ENCODE measurements around the gene AQR.
"Not testable (repeated sequence)": the region's sequence is repeated elsewhere in the genome, so short reads cannot be mapped to it uniquely, and the experiment has no call there.

AQR gene

GRCh38 chr15:34841262-34841725, 128.2 kb downstream of the AQR start:
- 0 out of 2 replicates have a peak, but pooled peaks cover 2% of the 10 kb centered on the region for H3K4me1 ChIP-seq (ENCODE audit: insufficient read depth, low read length)
- H3K9ac ChIP-seq (ENCODE audit: low read depth, low read length): no peak overlapping the region
- H3K9me3 ChIP-seq (ENCODE audit: insufficient read depth, low read depth, low read length): no peaks in the 10 kb centered on the region
- no peak overlapping the region for H3K27ac ChIP-seq (ENCODE audit: low read length)
- no peaks in the 10 kb centered on the region for H3K27me3 ChIP-seq (ENCODE audit: insufficient read depth, low read length)
- no peak overlapping the region for H3K4me3 ChIP-seq (ENCODE audit: low read length)
- H3K36me3 ChIP-seq (ENCODE audit: insufficient read depth, low read depth, low read length): no peaks in the 10 kb centered on the region

- Histone ChIP-seq H3K27me3 (ENCODE audit: insufficient read depth, low read length) (no peaks in the 10 kb centered on the region), H3K9ac (ENCODE audit: low read depth, low read length) (no peak overlapping the region), H3K27ac (ENCODE audit: low read length) (no peak overlapping the region), H3K36me3 (ENCODE audit: insufficient read depth, low read depth, low read length) (no peaks in the 10 kb centered on the region), H3K9me3 (ENCODE audit: insufficient read depth, low read depth, low read length) (no peaks in the 10 kb centered on the region), H3K4me1 (ENCODE audit: insufficient read depth, low read length) (0 out of 2 replicates have a peak, but pooled peaks cover 2% of the 10 kb centered on the region), H3K4me3 (ENCODE audit: low read length) (no peak overlapping the region)
These were observed 131.3 kb downstream of the AQR start for GRCh38 chr15:34838282-34838681.

GRCh38 chr15:34837246-34838016, 132.1 kb downstream of the AQR start:
- Histone ChIP-seq H3K9me3 (ENCODE audit: insufficient read depth, low read depth, low read length) (no peaks in the 10 kb centered on the region), H3K27me3 (ENCODE audit: insufficient read depth, low read length) (no peaks in the 10 kb centered on the region), H3K9ac (ENCODE audit: low read depth, low read length) (no peak overlapping the region), H3K4me1 (ENCODE audit: insufficient read depth, low read length) (0 out of 2 replicates have a peak, but pooled peaks cover 2% of the 10 kb centered on the region), H3K4me3 (ENCODE audit: low read length) (no peak overlapping the region), H3K36me3 (ENCODE audit: insufficient read depth, low read depth, low read length) (no peaks in the 10 kb centered on the region), H3K27ac (ENCODE audit: low read length) (no peak overlapping the region)

GRCh38 chr15:34828145-34828911, 141.2 kb downstream of the AQR start:
- no peaks in the 10 kb centered on the region for H3K9me3 ChIP-seq (ENCODE audit: insufficient read depth, low read depth, low read length)
- no peaks in the 10 kb centered on the region for H3K36me3 ChIP-seq (ENCODE audit: insufficient read depth, low read depth, low read length)
- no peak overlapping the region for H3K9ac ChIP-seq (ENCODE audit: low read depth, low read length)
- H3K27ac ChIP-seq (ENCODE audit: low read length): no peak overlapping the region
- no peaks in the 10 kb centered on the region for H3K27me3 ChIP-seq (ENCODE audit: insufficient read depth, low read length)
- H3K4me3 ChIP-seq (ENCODE audit: low read length): no peak overlapping the region
- no peaks in the 10 kb centered on the region for H3K4me1 ChIP-seq (ENCODE audit: insufficient read depth, low read length)

GRCh38 chr15:34821831-34822230, 147.7 kb downstream of the AQR start:
- Histone ChIP-seq H3K4me3 (ENCODE audit: low read length) (no peak overlapping the region), H3K27me3 (ENCODE audit: insufficient read depth, low read length) (no peaks in the 10 kb centered on the region), H3K4me1 (ENCODE audit: insufficient read depth, low read length) (no peaks in the 10 kb centered on the region), H3K27ac (ENCODE audit: low read length) (no peak overlapping the region), H3K9me3 (ENCODE audit: insufficient read depth, low read depth, low read length) (no peaks in the 10 kb centered on the region), H3K9ac (ENCODE audit: low read depth, low read length) (no peak overlapping the region), H3K36me3 (ENCODE audit: insufficient read depth, low read depth, low read length) (no peaks in the 10 kb centered on the region)

GRCh38 chr15:34820110-34820509, 149.4 kb downstream of the AQR start:
- Histone ChIP-seq H3K27me3 (ENCODE audit: insufficient read depth, low read length) (no peaks in the 10 kb centered on the region), H3K9ac (ENCODE audit: low read depth, low read length) (no peak overlapping the region), H3K4me1 (ENCODE audit: insufficient read depth, low read length) (no peaks in the 10 kb centered on the region), H3K4me3 (ENCODE audit: low read length) (no peak overlapping the region), H3K9me3 (ENCODE audit: insufficient read depth, low read depth, low read length) (no peaks in the 10 kb centered on the region), H3K36me3 (ENCODE audit: insufficient read depth, low read depth, low read length) (no peaks in the 10 kb centered on the region), H3K27ac (ENCODE audit: low read length) (no peak overlapping the region)

- Histone ChIP-seq H3K27ac (ENCODE audit: low read length) (no peak overlapping the region), H3K4me1 (ENCODE audit: insufficient read depth, low read length) (no peaks in the 10 kb centered on the region), H3K9me3 (ENCODE audit: insufficient read depth, low read depth, low read length) (no peaks in the 10 kb centered on the region)
These were observed 151.0 kb downstream of the AQR start for GRCh38 chr15:34818526-34818925.

GRCh38 chr15:34815836-34816235, 153.7 kb downstream of the AQR start:
- no peak overlapping the region for H3K9ac ChIP-seq (ENCODE audit: low read depth, low read length)
- no peaks in the 10 kb centered on the region for H3K9me3 ChIP-seq (ENCODE audit: insufficient read depth, low read depth, low read length)
- H3K4me1 ChIP-seq (ENCODE audit: insufficient read depth, low read length): no peaks in the 10 kb centered on the region
- H3K36me3 ChIP-seq (ENCODE audit: insufficient read depth, low read depth, low read length): no peaks in the 10 kb centered on the region
- no peaks in the 10 kb centered on the region for H3K27me3 ChIP-seq (ENCODE audit: insufficient read depth, low read length)
- H3K4me3 ChIP-seq (ENCODE audit: low read length): no peak overlapping the region
- no peak overlapping the region for H3K27ac ChIP-seq (ENCODE audit: low read length)

More at GRCh38 chr15:34818526-34818925, 151.0 kb downstream of the AQR start:
- H3K4me3 ChIP-seq (ENCODE audit: low read length): no peak overlapping the region
- H3K36me3 ChIP-seq (ENCODE audit: insufficient read depth, low read depth, low read length): no peaks in the 10 kb centered on the region
- no peak overlapping the region for H3K9ac ChIP-seq (ENCODE audit: low read depth, low read length)
- H3K27me3 ChIP-seq (ENCODE audit: insufficient read depth, low read length): no peaks in the 10 kb centered on the region

GRCh38 chr15:34813446-34814190, 155.9 kb downstream of the AQR start:
- Histone ChIP-seq H3K27ac (ENCODE audit: low read length) (no peak overlapping the region), H3K4me3 (ENCODE audit: low read length) (no peak overlapping the region), H3K9me3 (ENCODE audit: insufficient read depth, low read depth, low read length) (no peaks in the 10 kb centered on the region), H3K36me3 (ENCODE audit: insufficient read depth, low read depth, low read length) (no peaks in the 10 kb centered on the region), H3K27me3 (ENCODE audit: insufficient read depth, low read length) (no peaks in the 10 kb centered on the region), H3K9ac (ENCODE audit: low read depth, low read length) (no peak overlapping the region), H3K4me1 (ENCODE audit: insufficient read depth, low read length) (no peaks in the 10 kb centered on the region)

GRCh38 chr15:34812868-34813365, 156.6 kb downstream of the AQR start:
- not testable (repeated sequence) for H3K4me3 ChIP-seq (ENCODE audit: low read length); H3K4me1 ChIP-seq (ENCODE audit: insufficient read depth, low read length); H3K9me3 ChIP-seq (ENCODE audit: insufficient read depth, low read depth, low read length); H3K36me3 ChIP-seq (ENCODE audit: insufficient read depth, low read depth, low read length); H3K27me3 ChIP-seq (ENCODE audit: insufficient read depth, low read length); H3K27ac ChIP-seq (ENCODE audit: low read length); H3K9ac ChIP-seq (ENCODE audit: low read depth, low read length)

GRCh38 chr15:34812369-34812768, 157.2 kb downstream of the AQR start:
- Histone ChIP-seq H3K9me3 (ENCODE audit: insufficient read depth, low read depth, low read length) (no peaks in the 10 kb centered on the region), H3K27ac (ENCODE audit: low read length) (no peak overlapping the region), H3K4me1 (ENCODE audit: insufficient read depth, low read length) (no peaks in the 10 kb centered on the region), H3K9ac (ENCODE audit: low read depth, low read length) (no peak overlapping the region), H3K36me3 (ENCODE audit: insufficient read depth, low read depth, low read length) (no peaks in the 10 kb centered on the region), H3K4me3 (ENCODE audit: low read length) (no peak overlapping the region), H3K27me3 (ENCODE audit: insufficient read depth, low read length) (no peaks in the 10 kb centered on the region)
